IMR-90 (cell line): ENCODE data around the gene CCN5. TPM values are rescaled to one million over a fixed set of nuclear protein-coding genes. Genes with fewer than 3 reads are reported as not detected.
A peak's percentile ranks its signal among the peaks of the same experiment; 100 is the strongest.

ENCODE experiments used
- ATAC-seq: fragments of 200-7000 bp; cut with Tn5 transposase; 2 replicates; pipeline ENCODE4 v1.9.1; 2020; ENCODE audit warnings: low read depth, mild to moderate bottlenecking, moderate library complexity
- BruUV-seq: library from RNA; stranded (reverse); fragments of 400-500 nt; replicated peaks from 2 replicates; lab custom pipeline; 2021; lab: Mats Ljungman, UMichigan
- CTCF ChIA-PET: fragments of 300-600 bp; formaldehyde crosslinking; extraction: SDS; loops from one replicate; lab custom pipeline; 2021; ENCODE audit warnings: antibody characterized with exemption; lab: Yijun Ruan, JAX
- POLR2A ChIA-PET: fragments of 300-600 bp; sonication (Branson Sonifier 250); formaldehyde crosslinking; loops from one replicate; lab custom pipeline; 2022; ENCODE audit warnings: antibody characterized with exemption; ENCODE audit not compliant: unreplicated experiment; lab: Charles Lee
- DNase-seq: peaks from one replicate; pipeline ENCODE4 v3.0.0; 2013
- H2AFZ ChIP-seq: replicated peaks from 2 replicates; pipeline ENCODE3; 2013; ENCODE audit warnings: low read length, mild to moderate bottlenecking; ENCODE audit not compliant: poor library complexity
- H2AK5ac ChIP-seq: 2 replicates; pipeline ENCODE4 v1.6.1; 2013; ENCODE audit warnings: low read depth, low read length, inconsistent platforms
- H2AK9ac ChIP-seq: replicated peaks from 2 replicates; pipeline ENCODE3; 2013; ENCODE audit warnings: mild to moderate bottlenecking, low read depth, low read length, moderate library complexity; ENCODE audit not compliant: poor library complexity
- H2BK120ac ChIP-seq: 2 replicates; pipeline ENCODE4 v1.6.1; 2013; ENCODE audit warnings: low read depth, low read length, inconsistent platforms
- H2BK15ac ChIP-seq: 3 replicates; pipeline ENCODE4 v1.6.1; 2013; ENCODE audit warnings: low read depth, low read length, inconsistent platforms
- H2BK20ac ChIP-seq: 2 replicates; pipeline ENCODE4 v1.6.1; 2013; ENCODE audit warnings: low read depth, mild to moderate bottlenecking, inconsistent platforms, low read length, moderate library complexity
- H2BK5ac ChIP-seq: 2 replicates; pipeline ENCODE4 v1.6.1; 2013; ENCODE audit warnings: mild to moderate bottlenecking, low read depth, low read length, inconsistent platforms; ENCODE audit not compliant: poor library complexity, severe bottlenecking
- H3K14ac ChIP-seq: replicated peaks from 2 replicates; pipeline ENCODE4 v1.6.1; 2013; ENCODE audit warnings: low read depth, low read length, inconsistent platforms
- H3K18ac ChIP-seq: 2 replicates; pipeline ENCODE4 v1.6.1; 2013; ENCODE audit warnings: low read depth, low read length, control low read depth
- H3K23ac ChIP-seq: 2 replicates; pipeline ENCODE4 v1.6.1; 2013; ENCODE audit warnings: low read depth, low read length, inconsistent platforms
- H3K27ac ChIP-seq: 2 replicates; pipeline ENCODE4 v1.5.1; 2013; ENCODE audit warnings: mild to moderate bottlenecking, control low read depth, low read length; ENCODE audit not compliant: insufficient read depth
- H3K27me3 ChIP-seq: 2 replicates; pipeline ENCODE4 v1.6.1; 2013; ENCODE audit warnings: low read length; ENCODE audit not compliant: control insufficient read depth, insufficient read depth
- H3K36me3 ChIP-seq: 2 replicates; pipeline ENCODE4 v1.6.1; 2013; ENCODE audit warnings: low read length, mixed read lengths; ENCODE audit not compliant: control insufficient read depth, insufficient read depth
- H3K4ac ChIP-seq: 2 replicates; pipeline ENCODE4 v1.6.1; 2013; ENCODE audit warnings: low read depth, low read length, inconsistent platforms
- H3K4me1 ChIP-seq: 2 replicates; pipeline ENCODE4 v1.6.1; 2013; ENCODE audit warnings: low read length, mixed read lengths; ENCODE audit not compliant: control insufficient read depth, insufficient read depth
- H3K4me2 ChIP-seq: 2 replicates; pipeline ENCODE4 v1.6.1; 2013; ENCODE audit warnings: low read depth, mild to moderate bottlenecking, control low read depth, low read length, moderate library complexity
- H3K4me3 ChIP-seq: 2 replicates; pipeline ENCODE4 v1.5.1; 2013; ENCODE audit warnings: low read depth, mild to moderate bottlenecking, control low read depth, low read length, moderate library complexity; ENCODE audit not compliant: insufficient read depth
- H3K56ac ChIP-seq: 2 replicates; pipeline ENCODE4 v1.6.1; 2013; ENCODE audit warnings: low read length, inconsistent platforms; ENCODE audit not compliant: insufficient read depth; ENCODE audit errors: extremely low read depth
- H3K79me1 ChIP-seq, 2 experiments: 2 replicates each; pipeline ENCODE4 v1.6.1; 2013; ENCODE audit warnings: low read length in 2 of 2, inconsistent platforms in 1 of 2, low read depth in 1 of 2
- H3K9ac ChIP-seq: 2 replicates; pipeline ENCODE4 v1.6.1; 2013; ENCODE audit warnings: low read depth, low read length, control low read depth
- H3K9me1 ChIP-seq: 2 replicates; pipeline ENCODE4 v1.6.1; 2013; ENCODE audit warnings: low read length, inconsistent platforms; ENCODE audit not compliant: insufficient read depth
- H3K9me3 ChIP-seq: 2 replicates; pipeline ENCODE4 v1.6.1; 2013; ENCODE audit warnings: low read length; ENCODE audit not compliant: control insufficient read depth, insufficient read depth
- H4K20me1 ChIP-seq: 2 replicates; pipeline ENCODE4 v1.6.1; 2013; ENCODE audit warnings: low read length, inconsistent platforms; ENCODE audit not compliant: insufficient read depth
- H4K5ac ChIP-seq: 2 replicates; pipeline ENCODE4 v1.6.1; 2013; ENCODE audit warnings: mild to moderate bottlenecking, low read depth, low read length, control low read depth
- H4K8ac ChIP-seq, 2 experiments: 2 replicates each; pipeline ENCODE4 v1.6.1; 2013; ENCODE audit warnings: low read depth in 2 of 2, low read length in 2 of 2, control low read depth in 1 of 2, inconsistent platforms in 1 of 2
- H4K91ac ChIP-seq: 2 replicates; pipeline ENCODE4 v1.6.1; 2013; ENCODE audit warnings: low read depth, low read length, inconsistent platforms; ENCODE audit not compliant: insufficient read depth
- BHLHE40 ChIP-seq: fragments of 150-350 bp; IDR thresholded peaks from 2 replicates; pipeline ENCODE4 v1.6.1; 2016; ENCODE audit warnings: mild to moderate bottlenecking, low read depth, low read length
- CEBPB ChIP-seq: IDR thresholded peaks from 2 replicates; pipeline ENCODE4 v1.6.1; 2012; ENCODE audit warnings: low read depth, low read length, improper control_type of control experiment
- CHD1 ChIP-seq: IDR thresholded peaks from 2 replicates; pipeline ENCODE4 v1.6.1; 2012; ENCODE audit warnings: low read depth, low read length, improper control_type of control experiment
- CTCF ChIP-seq: conservative IDR thresholded peaks from 2 replicates; pipeline ENCODE4 v1.5.1; 2012; ENCODE audit warnings: mild to moderate bottlenecking, low read depth, low read length, improper control_type of control experiment
- FOS ChIP-seq: fragments of 150-350 bp; IDR thresholded peaks from 2 replicates; pipeline ENCODE4 v1.6.1; 2016; ENCODE audit warnings: low read depth, low read length
- MAFK ChIP-seq: IDR thresholded peaks from 2 replicates; pipeline ENCODE4 v1.6.1; 2012; ENCODE audit warnings: low read depth, low read length, improper control_type of control experiment
- MAZ ChIP-seq: IDR thresholded peaks from 2 replicates; pipeline ENCODE4 v1.6.1; 2012; ENCODE audit warnings: low read depth, mild to moderate bottlenecking, low read length, improper control_type of control experiment, moderate library complexity, borderline replicate concordance
- NFE2L2 ChIP-seq: fragments of 150-350 bp; IDR thresholded peaks from 2 replicates; pipeline ENCODE4 v1.6.1; 2016; ENCODE audit warnings: low read depth, mild to moderate bottlenecking, low read length
- POLR2A ChIP-seq: IDR thresholded peaks from 2 replicates; pipeline ENCODE4 v1.6.1; 2012; ENCODE audit warnings: mild to moderate bottlenecking, low read depth, low read length
- RAD21 ChIP-seq: IDR thresholded peaks from 2 replicates; pipeline ENCODE4 v1.6.1; 2012; ENCODE audit warnings: low read length, improper control_type of control experiment
- RCOR1 ChIP-seq: IDR thresholded peaks from 2 replicates; pipeline ENCODE4 v1.6.1; 2012; ENCODE audit warnings: mild to moderate bottlenecking, low read length, improper control_type of control experiment; ENCODE audit not compliant: insufficient replicate concordance
- RFX5 ChIP-seq: IDR thresholded peaks from 2 replicates; pipeline ENCODE4 v1.8.0; 2012; ENCODE audit warnings: low read depth, mild to moderate bottlenecking, low read length, moderate library complexity
- SMC3 ChIP-seq: fragments of 150-350 bp; IDR thresholded peaks from 2 replicates; pipeline ENCODE4 v1.6.1; 2016; ENCODE audit warnings: low read depth, mild to moderate bottlenecking, antibody characterized with exemption, low read length, moderate library complexity
- USF2 ChIP-seq: fragments of 150-350 bp; IDR thresholded peaks from 2 replicates; pipeline ENCODE4 v1.6.1; 2017; ENCODE audit warnings: mild to moderate bottlenecking, antibody characterized with exemption, low read length, low read depth
- WGBS, 2 experiments: methylation state at CpG; one replicate each; pipeline versions ENCODE4 v1.1.5 to v1.1.7; 2013; ENCODE audit warnings: missing lambda C conversion rate in 2 of 2; ENCODE audit not compliant: insufficient read length in 1 of 2; ENCODE audit errors: extremely low coverage in 2 of 2; 5-methylcytosine and 5-hydroxymethylcytosine counted together
- dilution Hi-C: fragments of 300-500 bp; cut with HindIII; formaldehyde crosslinking; loops from one replicate; pipeline ENCODE4 v1.14.3; 2018; ENCODE audit warnings: low sequenced_read_pairs; ENCODE audit not compliant: unreplicated experiment
- in situ Hi-C: fragments of 300-500 bp; cut with MboI; formaldehyde crosslinking; loops from 3 replicates; pipeline ENCODE4 v1.14.3; 2019; ENCODE audit warnings: low sequenced_read_pairs, inconsistent platforms, mixed read lengths
- intact Hi-C: fragments of 100-400 bp; cut with micrococcal nuclease; formaldehyde crosslinking; loops from 2 replicates; pipeline ENCODE4 v1.10.0; 2022
- polyA plus RNA-seq, 3 experiments: library from polyadenylated mRNA; depleted of rRNA; stranded (reverse); fragments of >200 nt; gene quantifications; 2 replicates each; pipeline ENCODE4 v1.2.3, GENCODE V29; 2012; ENCODE audit warnings: low replicate concordance in 1 of 3
- total RNA-seq: library from RNA; depleted of rRNA; stranded (reverse); fragments of >200 nt; gene quantifications from 2 replicates; pipeline ENCODE4 v1.2.3, GENCODE V29; 2012
- TF ChIP-seq, protein P1 (sequence below): fragments of 150-350 bp; IDR thresholded peaks from 2 replicates; pipeline ENCODE4 v1.6.1; 2016; ENCODE audit warnings: low read depth, mild to moderate bottlenecking, low read length, moderate library complexity, borderline replicate concordance

CCN5 gene
- total and polyA plus RNA-seq, 2 of the 4 experiments (the other 2 are of a cell fraction) = not detected

- H3K9me1 ChIP-seq = peaks cover 9% of the 10 kb centered on the region; the same call in 1 of the 2 replicates
- H2BK120ac ChIP-seq = no peak overlapping the region
- H2BK5ac ChIP-seq = no peak overlapping the region
- ChIA-PET POLR2A (no interaction called here), CTCF (no interaction called here)
- H2BK15ac ChIP-seq = 0 out of 3 replicates have a peak overlapping the region, but pooled peaks have one; percentile 32
- WGBS, 2 experiments = 90% methylated on average over 2 of the region's 13 CpGs; no CpG with 5 or more reads in 1 of the 2 experiments
- no peak overlapping the region for H3K14ac ChIP-seq
- no peak overlapping the region for H3K4ac ChIP-seq
- no peaks in the 10 kb centered on the region for H3K9me3 ChIP-seq
- DNase-seq (no peak), ATAC-seq (no peak)
- H4K8ac ChIP-seq = no peak overlapping the region
- dilution Hi-C loops = no loop called here
- H3K56ac ChIP-seq = no peak overlapping the region
- peaks cover 18% of the 10 kb centered on the region for H3K4me1 ChIP-seq
- H3K27ac ChIP-seq = no peak overlapping the region
- intact Hi-C loops = no loop called here
- H4K91ac ChIP-seq = peak overlapping the region; percentile 28
- H4K20me1 ChIP-seq = no peaks in the 10 kb centered on the region; the same call in 1 of the 2 replicates
- in situ Hi-C loops = no loop called here
- H3K79me1 ChIP-seq = no peaks in the 10 kb centered on the region
- H2BK20ac ChIP-seq = no peak overlapping the region; the same call in 1 of the 2 replicates
- no peaks in the 10 kb centered on the region for H3K36me3 ChIP-seq
- H2AK5ac ChIP-seq = peak overlapping the region; percentile 59
- no peak overlapping the region for H2AFZ ChIP-seq
- H2AK9ac ChIP-seq = no peak overlapping the region
- H3K9ac ChIP-seq = no peak overlapping the region
- H3K27me3 ChIP-seq = peaks cover 11% of the 10 kb centered on the region
- H4K5ac ChIP-seq = no peak overlapping the region; the same call in 1 of the 2 replicates
- no peak overlapping the region for H3K4me2 ChIP-seq
- H3K4me3 ChIP-seq = no peak overlapping the region
- H3K18ac ChIP-seq = no peak overlapping the region
- H3K23ac ChIP-seq = no peak overlapping the region
- BruUV-seq = no TSS peak
- TF ChIP-seq USF2 = no peak
- no peak for TF ChIP-seq MAZ
- no peak for TF ChIP-seq CHD1
- TF ChIP-seq RAD21 = no peak
- TF ChIP-seq CEBPB = no peak
- no peak for TF ChIP-seq RFX5
- no peak for TF ChIP-seq NFE2L2
- TF ChIP-seq RCOR1 = no peak
- TF ChIP-seq POLR2A = no peak
- TF ChIP-seq SMC3 = no peak
- TF ChIP-seq CTCF = no peak
- TF ChIP-seq, protein P1, sequence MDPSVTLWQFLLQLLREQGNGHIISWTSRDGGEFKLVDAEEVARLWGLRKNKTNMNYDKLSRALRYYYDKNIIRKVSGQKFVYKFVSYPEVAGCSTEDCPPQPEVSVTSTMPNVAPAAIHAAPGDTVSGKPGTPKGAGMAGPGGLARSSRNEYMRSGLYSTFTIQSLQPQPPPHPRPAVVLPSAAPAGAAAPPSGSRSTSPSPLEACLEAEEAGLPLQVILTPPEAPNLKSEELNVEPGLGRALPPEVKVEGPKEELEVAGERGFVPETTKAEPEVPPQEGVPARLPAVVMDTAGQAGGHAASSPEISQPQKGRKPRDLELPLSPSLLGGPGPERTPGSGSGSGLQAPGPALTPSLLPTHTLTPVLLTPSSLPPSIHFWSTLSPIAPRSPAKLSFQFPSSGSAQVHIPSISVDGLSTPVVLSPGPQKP = no peak
- no peak for TF ChIP-seq MAFK
- no peak for TF ChIP-seq BHLHE40
- TF ChIP-seq FOS = no peak
Measured at GRCh38 chr20:44716309-44717106, 1.3 kb downstream of the CCN5 start.
